Central memory CD8-positive, alpha-beta T cell (primary cell): ENCODE measurements around the gene PIGP.
A peak's percentile ranks its signal among the peaks of the same experiment; 100 is the strongest.
"Not testable (repeated sequence)": the region's sequence is repeated elsewhere in the genome, so short reads cannot be mapped to it uniquely, and the experiment has no call there.

Experiments used
- ATAC-seq: fragments of 150-1000 bp; cut with Tn5 transposase; replicated peaks from 2 replicates; pipeline ENCODE4 v1.10.0; 2022; ENCODE audit warnings: mild to moderate bottlenecking, moderate FRiP score, moderate number of reproducible peaks; ENCODE audit not compliant: poor library complexity, severe bottlenecking; ENCODE audit errors: extremely low read depth
- DNase-seq, 2 donors: peaks; one replicate each; pipeline ENCODE4 v3.0.0; 2021; ENCODE audit warnings: low spot score in 2 of 2
- H3K27ac Mint-ChIP-seq: one replicate; pipeline ENCODE4 v1.8.0; 2022; ENCODE audit warnings: low read depth, mild to moderate bottlenecking, moderate library complexity, mixed read lengths
- H3K27me3 Mint-ChIP-seq: one replicate; pipeline ENCODE4 v1.8.0; 2022; ENCODE audit warnings: mixed read lengths
- H3K36me3 Mint-ChIP-seq: one replicate; pipeline ENCODE4 v1.8.0; 2022; ENCODE audit warnings: mild to moderate bottlenecking, moderate library complexity, mixed read lengths; ENCODE audit not compliant: insufficient read depth
- H3K4me1 Mint-ChIP-seq: one replicate; pipeline ENCODE4 v1.8.0; 2022; ENCODE audit warnings: mixed read lengths
- H3K4me3 Mint-ChIP-seq: one replicate; pipeline ENCODE4 v1.8.0; 2022; ENCODE audit warnings: mild to moderate bottlenecking, moderate library complexity, mixed read lengths
- H3K9me3 Mint-ChIP-seq: one replicate; pipeline ENCODE4 v1.8.0; 2022; ENCODE audit warnings: mixed read lengths

Gene PIGP

DNA sequence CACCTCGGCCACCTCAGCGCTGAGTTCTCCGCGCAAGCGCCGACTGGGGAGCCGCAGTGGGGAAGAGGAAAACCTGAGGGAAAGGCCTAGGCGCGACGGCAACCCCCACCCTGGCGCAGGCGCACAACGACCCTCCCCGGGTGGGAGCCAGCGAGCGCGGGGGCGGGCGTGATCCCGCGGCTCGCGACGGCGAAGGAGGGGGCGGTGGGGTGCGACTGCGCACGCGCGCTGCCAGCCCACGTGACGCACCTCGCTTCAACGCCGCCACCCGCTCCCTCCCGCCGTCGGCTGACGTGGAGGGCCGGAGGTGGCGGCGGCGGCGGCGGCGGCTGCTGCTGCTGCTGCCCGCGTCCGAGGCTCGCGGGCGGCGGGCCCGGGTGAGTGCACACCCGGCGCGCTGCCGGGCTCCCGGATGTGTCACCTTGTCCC lies at the start of gene PIGP, which contains the start of gene TTC3:
Gene PIGP, minus strand, starts transcription at position 84 of the 429 bp plus-strand sequence. CDS start 556 bp downstream, outside the sequence.
Gene TTC3, plus strand, starts transcription at position 267 of the 429 bp plus-strand sequence. CDS start 14,004 bp downstream, outside the sequence.
- Mint-ChIP-seq H3K27me3 (no peaks in the 10 kb centered on the region), H3K9me3 (no peaks in the 10 kb centered on the region), H3K4me1 (peaks cover 49% of the 10 kb centered on the region), H3K36me3 (peaks cover 40% of the 10 kb centered on the region), H3K27ac (peak within 1 kb of the TSS; percentile 99), H3K4me3 (peak within 1 kb of the TSS; percentile 97)
- DNase-seq, result peak; percentile 92 to 94
- peak; percentile 72 for ATAC-seq

DNA sequence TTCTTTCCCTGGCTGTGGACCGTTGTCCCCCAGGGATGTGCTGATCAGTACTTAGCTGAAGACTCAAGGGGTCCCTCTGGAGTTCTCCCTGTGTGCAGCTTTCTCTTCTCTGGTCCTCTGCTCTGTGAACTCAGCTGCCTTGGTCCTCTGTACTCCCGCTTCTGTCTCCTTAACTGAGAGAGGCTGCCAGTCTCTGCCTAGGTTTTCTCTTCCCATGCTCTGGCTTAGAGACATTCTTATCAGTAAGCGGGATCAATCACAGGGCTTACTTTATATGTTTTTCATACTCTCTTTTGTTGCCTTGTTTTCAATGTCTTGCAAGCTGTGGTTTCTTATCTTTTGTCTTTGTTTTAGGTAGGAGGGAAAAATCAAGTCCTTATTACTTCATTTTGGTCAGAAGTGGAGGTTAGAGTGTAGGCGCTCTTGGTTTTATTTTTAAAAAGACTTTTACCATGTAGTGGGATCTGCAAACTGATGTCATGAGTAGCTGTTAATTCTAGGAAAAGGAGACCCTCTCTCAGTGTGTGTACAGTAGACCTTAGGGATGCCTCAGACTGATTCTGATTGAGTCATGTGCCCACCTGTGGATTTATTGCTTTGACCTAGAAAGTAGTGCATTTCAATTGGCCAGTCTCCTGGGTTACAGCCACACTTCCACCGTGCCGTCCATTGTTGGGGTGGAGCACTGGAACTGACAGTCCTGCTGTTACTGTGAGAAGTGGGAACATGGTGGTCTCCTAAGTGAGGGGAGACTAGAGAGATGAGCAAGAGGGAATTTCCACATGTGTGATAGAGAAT lies 46.7 kb upstream of the PIGP start:
- no peaks in the 10 kb centered on the region for H3K9me3 Mint-ChIP-seq
- peaks cover 21% of the 10 kb centered on the region for H3K4me1 Mint-ChIP-seq
- H3K4me3 Mint-ChIP-seq, result no peak overlapping the region
- no peak for DNase-seq
- no peak for ATAC-seq
- H3K36me3 Mint-ChIP-seq, result peaks cover 7% of the 10 kb centered on the region
- no peaks in the 10 kb centered on the region for H3K27me3 Mint-ChIP-seq
- peak overlapping the region; percentile 39 for H3K27ac Mint-ChIP-seq

DNA sequence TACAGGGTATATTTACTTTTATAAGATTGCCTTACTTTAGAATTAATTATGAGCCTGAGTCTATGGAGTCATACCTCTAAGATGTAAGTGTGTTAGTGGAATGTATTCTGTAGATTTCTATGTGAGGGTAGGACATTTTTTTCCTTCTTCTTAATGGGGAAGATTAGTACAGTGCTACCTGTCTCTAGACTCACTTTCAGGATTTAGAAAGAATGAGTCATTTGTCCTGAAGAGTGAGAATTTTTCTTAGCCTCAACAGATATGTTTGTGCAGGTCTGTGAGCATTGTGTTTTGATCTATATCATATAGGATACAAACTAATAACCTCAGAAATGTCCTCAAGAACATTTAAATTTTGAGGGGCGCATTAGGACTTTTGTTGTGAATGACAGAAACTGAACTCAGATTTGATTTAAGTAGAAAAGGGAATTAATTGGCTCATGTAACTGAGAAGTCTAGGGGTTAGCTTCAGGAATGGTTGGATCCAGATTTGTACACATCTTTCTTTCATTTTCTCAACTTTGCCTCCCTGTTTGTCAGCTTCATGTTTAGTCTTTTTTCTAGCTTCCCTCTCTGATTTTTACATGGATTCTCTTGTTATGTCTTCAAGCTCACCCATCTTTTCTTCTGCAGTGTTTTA lies 45.4 kb upstream of the PIGP start:
- Mint-ChIP-seq H3K9me3 (no peaks in the 10 kb centered on the region), H3K4me3 (no peak overlapping the region), H3K27me3 (no peaks in the 10 kb centered on the region), H3K36me3 (peaks cover 3% of the 10 kb centered on the region), H3K4me1 (peaks cover 21% of the 10 kb centered on the region), H3K27ac (peak overlapping the region; percentile 77)
- DNase-seq (no peak), ATAC-seq (no peak)

DNA sequence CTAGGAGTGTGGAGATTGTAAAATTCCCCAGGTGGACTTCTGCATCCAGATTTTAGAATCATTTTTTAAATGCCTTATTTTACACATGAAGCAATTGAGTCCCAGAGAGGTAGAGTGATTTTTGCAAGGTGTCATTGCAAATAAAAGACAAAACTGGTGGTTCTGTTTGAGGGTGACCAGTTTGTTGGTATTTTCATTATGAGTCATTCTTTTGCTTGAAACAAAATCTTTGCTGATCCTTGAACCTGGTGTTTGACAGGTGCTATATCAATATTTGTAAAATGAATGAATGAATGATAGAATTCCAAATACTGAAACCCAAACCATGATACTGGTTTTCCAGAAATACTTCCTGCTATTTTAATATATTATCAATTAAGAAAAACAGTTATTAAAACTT lies 44.3 kb upstream of the PIGP start:
- DNase-seq (no peak), ATAC-seq (no peak)
- no peak overlapping the region for H3K4me3 Mint-ChIP-seq
- H3K36me3 Mint-ChIP-seq, result peaks cover 3% of the 10 kb centered on the region
- no peak overlapping the region for H3K27ac Mint-ChIP-seq
- peaks cover 21% of the 10 kb centered on the region for H3K4me1 Mint-ChIP-seq
- H3K27me3 Mint-ChIP-seq, result no peaks in the 10 kb centered on the region
- no peaks in the 10 kb centered on the region for H3K9me3 Mint-ChIP-seq

DNA sequence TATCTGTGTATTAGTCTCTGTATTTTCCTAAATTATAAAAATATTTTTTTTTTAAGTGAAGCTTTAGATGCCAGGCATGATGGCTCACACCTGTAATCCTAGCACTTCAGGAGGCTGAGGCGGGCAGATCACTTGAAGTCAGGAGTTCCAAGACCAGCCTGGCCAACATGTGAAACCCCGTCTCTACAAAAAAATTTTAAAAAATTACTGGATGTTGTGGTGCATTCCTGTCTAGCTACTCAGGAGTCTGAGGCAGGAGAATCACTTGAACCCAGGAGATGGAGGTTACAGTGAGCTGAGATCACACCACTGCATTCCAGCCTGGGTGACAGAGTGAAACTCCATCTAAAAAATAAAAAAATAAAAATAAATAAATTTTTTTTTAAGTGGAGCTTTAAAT lies 43.6 kb upstream of the PIGP start:
- H3K27ac Mint-ChIP-seq, H3K9me3 Mint-ChIP-seq, H3K27me3 Mint-ChIP-seq, H3K4me3 Mint-ChIP-seq, H3K36me3 Mint-ChIP-seq, ATAC-seq, DNase-seq: not testable (repeated sequence)
- peaks cover 21% of the 10 kb centered on the region for H3K4me1 Mint-ChIP-seq

DNA sequence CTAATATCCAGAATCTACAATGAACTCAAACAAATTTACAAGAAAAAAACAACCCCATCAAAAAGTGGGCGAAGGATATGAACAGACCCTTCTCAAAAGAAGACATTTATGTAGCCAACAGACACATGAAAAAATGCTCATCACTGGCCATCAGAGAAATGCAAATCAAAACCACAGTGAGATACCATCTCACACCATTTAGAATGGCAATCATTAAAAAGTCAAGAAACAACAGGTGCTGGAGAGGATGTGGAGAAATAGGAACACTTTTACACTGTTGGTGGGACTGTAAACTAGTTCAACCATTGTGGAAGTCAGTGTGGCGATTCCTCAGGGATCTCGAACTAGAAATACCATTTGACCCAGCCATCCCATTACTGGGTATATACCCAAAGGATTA lies 41.4 kb upstream of the PIGP start:
- not testable (repeated sequence) for H3K27me3 Mint-ChIP-seq, DNase-seq, ATAC-seq, H3K9me3 Mint-ChIP-seq, H3K36me3 Mint-ChIP-seq, H3K4me3 Mint-ChIP-seq, H3K27ac Mint-ChIP-seq
- H3K4me1 Mint-ChIP-seq, result peaks cover 14% of the 10 kb centered on the region

DNA sequence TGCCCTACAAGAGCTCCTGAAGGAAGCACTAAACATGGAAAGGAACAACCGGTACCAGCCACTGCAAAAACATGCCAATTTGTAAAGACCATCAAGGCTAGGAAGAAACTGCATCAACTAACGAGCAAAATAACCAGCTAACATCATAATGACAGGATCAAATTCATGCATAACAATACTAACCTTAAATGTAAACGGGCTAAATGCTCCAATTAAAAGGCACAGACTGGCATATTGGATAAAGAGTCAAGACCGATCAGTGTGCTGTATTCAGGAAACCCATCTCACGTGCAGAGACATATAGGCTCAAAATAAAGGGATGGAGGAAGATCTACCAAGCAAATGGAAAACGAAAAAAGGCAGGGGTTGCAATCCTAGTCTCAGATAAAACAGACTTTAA lies 38.2 kb upstream of the PIGP start:
- H3K27me3 Mint-ChIP-seq, H3K9me3 Mint-ChIP-seq, ATAC-seq, H3K27ac Mint-ChIP-seq, DNase-seq, H3K4me1 Mint-ChIP-seq, H3K36me3 Mint-ChIP-seq, H3K4me3 Mint-ChIP-seq: not testable (repeated sequence)

DNA sequence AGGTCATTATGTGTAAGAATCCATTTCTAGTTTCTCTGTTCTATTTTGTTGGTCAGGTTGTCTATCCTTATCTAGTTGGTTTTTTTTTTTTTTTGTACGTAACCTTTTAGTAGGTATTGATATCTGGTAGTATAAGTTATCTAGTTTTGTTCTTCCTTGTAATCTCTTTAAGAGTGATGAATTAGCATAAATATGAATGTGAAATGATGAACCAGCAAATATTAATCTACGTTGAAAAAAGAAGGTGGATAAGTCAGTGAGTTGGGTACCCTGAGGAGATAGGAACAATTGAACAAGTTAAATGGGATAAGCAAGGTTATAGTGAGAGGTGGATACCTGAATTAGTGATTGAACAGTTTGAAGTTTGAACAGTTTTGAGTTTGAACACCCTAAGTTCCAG lies 34.1 kb upstream of the PIGP start:
- Mint-ChIP-seq H3K36me3 (peaks cover 2% of the 10 kb centered on the region), H3K27ac (no peak overlapping the region), H3K4me3 (no peak overlapping the region), H3K27me3 (no peaks in the 10 kb centered on the region), H3K9me3 (no peaks in the 10 kb centered on the region), H3K4me1 (peaks cover 13% of the 10 kb centered on the region)
- DNase-seq (no peak), ATAC-seq (no peak)

DNA sequence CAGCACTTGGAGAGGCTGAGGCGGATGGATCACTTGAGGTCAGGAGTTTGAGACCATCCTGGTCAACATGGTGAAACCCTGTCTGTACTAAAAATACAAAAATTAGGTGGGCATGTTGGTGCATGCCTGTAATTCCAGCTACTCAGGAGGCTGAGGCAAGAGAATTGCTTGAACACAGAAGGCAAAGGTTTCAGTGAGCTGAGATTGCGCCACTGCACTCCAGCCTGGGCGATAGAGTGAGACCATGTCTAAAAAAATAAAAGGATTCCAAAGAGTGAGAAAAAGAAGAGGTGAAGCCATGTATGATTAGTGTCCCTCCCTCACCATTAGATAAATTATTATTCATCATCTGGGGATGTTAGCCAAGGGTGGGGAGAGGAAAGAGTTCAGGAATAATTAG lies 29.9 kb upstream of the PIGP start:
- H3K27ac Mint-ChIP-seq, DNase-seq, H3K4me3 Mint-ChIP-seq, ATAC-seq, H3K27me3 Mint-ChIP-seq, H3K9me3 Mint-ChIP-seq: not testable (repeated sequence)
- peaks cover 13% of the 10 kb centered on the region for H3K4me1 Mint-ChIP-seq
- peaks cover 15% of the 10 kb centered on the region for H3K36me3 Mint-ChIP-seq

DNA sequence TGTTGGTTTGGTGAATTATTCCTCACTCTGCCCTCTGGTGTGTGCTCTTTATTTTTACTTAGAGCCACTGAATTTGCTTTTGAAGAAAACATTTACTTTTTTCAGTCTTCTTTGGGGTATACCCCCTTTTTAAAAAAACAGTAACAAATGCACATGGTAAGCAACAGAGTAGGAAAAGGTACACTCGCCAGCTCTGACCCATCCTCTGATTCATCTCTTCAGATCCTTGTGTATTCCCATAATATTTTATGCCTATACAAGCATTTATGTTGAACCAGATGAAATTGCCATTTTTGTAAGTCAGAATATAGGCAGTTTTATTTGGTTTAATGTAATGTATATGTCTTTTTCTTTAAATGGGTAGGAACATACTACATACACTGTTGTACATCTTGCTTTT lies 28.5 kb upstream of the PIGP start:
- Mint-ChIP-seq H3K4me1 (peaks cover 13% of the 10 kb centered on the region), H3K27me3 (no peaks in the 10 kb centered on the region), H3K4me3 (no peak overlapping the region), H3K9me3 (no peaks in the 10 kb centered on the region), H3K36me3 (peaks cover 19% of the 10 kb centered on the region), H3K27ac (no peak overlapping the region)
- DNase-seq (no peak), ATAC-seq (no peak)

DNA sequence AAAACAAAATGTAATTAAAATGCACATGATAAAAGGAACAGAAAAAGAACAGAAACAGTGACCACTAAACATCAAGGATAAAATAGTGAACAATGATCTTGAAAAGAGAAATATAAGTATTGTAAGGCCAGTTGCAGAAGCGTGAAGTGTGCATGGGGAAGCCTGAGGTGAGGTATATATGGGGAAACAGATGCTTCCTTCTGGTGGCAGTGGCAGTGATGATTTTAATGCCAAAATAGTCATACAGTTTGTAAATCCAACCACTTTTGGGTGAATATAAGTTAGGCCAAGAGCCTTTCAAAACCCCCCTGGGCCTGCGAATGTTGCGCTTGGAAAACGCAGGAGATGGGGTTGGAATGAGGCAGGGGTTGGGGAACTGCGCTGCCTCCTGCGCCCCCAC lies 27.4 kb upstream of the PIGP start:
- peaks cover 13% of the 10 kb centered on the region for H3K4me1 Mint-ChIP-seq
- no peaks in the 10 kb centered on the region for H3K9me3 Mint-ChIP-seq
- DNase-seq (no peak), ATAC-seq (no peak)
- no peaks in the 10 kb centered on the region for H3K27me3 Mint-ChIP-seq
- H3K4me3 Mint-ChIP-seq, result no peak overlapping the region
- H3K27ac Mint-ChIP-seq, result no peak overlapping the region
- peaks cover 20% of the 10 kb centered on the region for H3K36me3 Mint-ChIP-seq

DNA sequence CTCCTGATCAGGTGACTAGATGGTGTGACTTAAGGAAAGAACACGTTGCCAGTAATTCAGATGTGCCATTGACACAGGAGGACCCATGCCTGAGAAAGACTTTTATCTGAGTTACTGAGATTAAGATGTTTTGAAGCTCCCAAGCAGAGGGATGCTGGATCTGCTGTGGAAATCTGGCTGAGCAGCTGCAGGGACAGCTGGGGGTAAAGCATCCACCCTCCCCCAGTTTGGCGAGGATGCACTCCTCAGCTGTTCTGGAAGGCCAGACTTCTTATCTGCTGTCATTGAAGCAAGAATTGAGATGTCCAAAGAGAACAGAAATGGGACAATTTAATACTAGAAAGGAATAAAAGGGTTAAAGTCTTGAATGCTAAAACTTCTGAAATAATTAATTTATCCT lies 25.9 kb upstream of the PIGP start:
- ATAC-seq, result no peak
- DNase-seq, result no peak
- Mint-ChIP-seq H3K27me3 (no peaks in the 10 kb centered on the region), H3K4me1 (peaks cover 3% of the 10 kb centered on the region), H3K36me3 (peaks cover 24% of the 10 kb centered on the region), H3K9me3 (no peaks in the 10 kb centered on the region), H3K4me3 (no peak overlapping the region), H3K27ac (no peak overlapping the region)

DNA sequence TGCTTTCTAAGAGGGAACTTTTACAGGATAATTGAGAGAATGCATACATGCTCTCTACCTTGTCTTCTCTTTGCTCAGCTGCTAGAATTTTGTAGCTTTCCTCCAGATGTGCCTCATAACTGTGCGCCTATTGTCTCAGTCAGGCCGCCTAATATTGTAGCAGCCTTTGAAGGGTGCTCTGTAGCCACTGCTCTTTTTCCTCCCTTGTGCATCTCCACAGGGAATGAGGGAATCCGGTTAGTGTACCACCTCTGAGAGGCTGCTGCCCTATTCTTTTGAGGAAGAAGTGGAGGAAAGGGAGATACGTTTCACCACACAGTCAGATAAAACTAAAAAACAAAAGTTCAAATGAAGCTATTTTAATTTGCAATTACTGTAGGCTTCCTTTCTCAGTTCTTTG lies 22.9 kb upstream of the PIGP start:
- Mint-ChIP-seq H3K4me1 (no peaks in the 10 kb centered on the region), H3K4me3 (no peak overlapping the region), H3K9me3 (no peaks in the 10 kb centered on the region), H3K36me3 (peaks cover 35% of the 10 kb centered on the region), H3K27me3 (no peaks in the 10 kb centered on the region), H3K27ac (no peak overlapping the region)
- no peak for ATAC-seq
- no peak for DNase-seq
